Glutamatergic neuron (in vitro differentiated cells): ENCODE measurements around the gene VAPB. TPM values are rescaled to one million over a fixed set of nuclear protein-coding genes. Genes with fewer than 3 reads are reported as not detected.

Source experiments
- DNase-seq: peaks from one replicate; pipeline ENCODE4 v3.0.0; 2022
- H3K27ac Mint-ChIP-seq: one replicate; pipeline ENCODE4 v1.8.0; 2020; ENCODE audit warnings: mild to moderate bottlenecking, mixed read lengths, inconsistent platforms; ENCODE audit not compliant: unreplicated experiment
- H3K27me3 Mint-ChIP-seq: one replicate; pipeline ENCODE4 v1.8.0; 2020; ENCODE audit warnings: mild to moderate bottlenecking, moderate library complexity, mixed read lengths, inconsistent platforms; ENCODE audit not compliant: unreplicated experiment
- H3K36me3 Mint-ChIP-seq: one replicate; pipeline ENCODE4 v1.8.0; 2020; ENCODE audit warnings: mild to moderate bottlenecking, mixed read lengths, inconsistent platforms; ENCODE audit not compliant: unreplicated experiment
- H3K4me1 Mint-ChIP-seq: one replicate; pipeline ENCODE4 v1.8.0; 2020; ENCODE audit warnings: mild to moderate bottlenecking, low read depth, mixed read lengths, inconsistent platforms; ENCODE audit not compliant: unreplicated experiment
- H3K4me3 Mint-ChIP-seq: one replicate; pipeline ENCODE4 v1.8.0; 2020; ENCODE audit warnings: mild to moderate bottlenecking, mixed read lengths, inconsistent platforms; ENCODE audit not compliant: unreplicated experiment
- H3K9me3 Mint-ChIP-seq: one replicate; pipeline ENCODE4 v1.8.0; 2020; ENCODE audit warnings: mild to moderate bottlenecking, moderate library complexity, mixed read lengths, inconsistent platforms; ENCODE audit not compliant: unreplicated experiment
- CTCF ChIP-seq: fragments of 200-600 bp; sonication (generic); IDR thresholded peaks from one replicate; pipeline ENCODE4 v1.5.0; 2021; ENCODE audit not compliant: partially characterized antibody, unreplicated experiment
- total RNA-seq: library from RNA; stranded (reverse); fragmentation: NEBNext Ultra II Directional; extraction: Animal tissue kit (Norgen Biotek cat#: 25700); gene quantifications from one replicate; pipeline ENCODE4 v1.2.1, GENCODE V29; 2021; ENCODE audit not compliant: unreplicated experiment

The VAPB gene
- total RNA-seq, 1 donor from 2014 or later: 60.5 TPM

GRCh38 chr20:58446264-58446959 lies 57.4 kb downstream of the VAPB start:
- Mint-ChIP-seq H3K27ac (no peak overlapping the region), H3K4me1 (peaks cover 42% of the 10 kb centered on the region), H3K36me3 (no peaks in the 10 kb centered on the region), H3K27me3 (no peaks in the 10 kb centered on the region), H3K4me3 (no peak overlapping the region), H3K9me3 (peaks cover 2% of the 10 kb centered on the region)
- no peak for DNase-seq
- no peak for TF ChIP-seq CTCF

GRCh38 chr20:58446960-58447265 lies 57.9 kb downstream of the VAPB start:
- no peak for DNase-seq
- H3K27ac Mint-ChIP-seq: no peak overlapping the region
- peaks cover 2% of the 10 kb centered on the region for H3K9me3 Mint-ChIP-seq
- H3K4me3 Mint-ChIP-seq: no peak overlapping the region
- peaks cover 42% of the 10 kb centered on the region for H3K4me1 Mint-ChIP-seq
- TF ChIP-seq CTCF: no peak
- no peaks in the 10 kb centered on the region for H3K36me3 Mint-ChIP-seq
- H3K27me3 Mint-ChIP-seq: no peaks in the 10 kb centered on the region

- peak; percentile 71 for DNase-seq
- Mint-ChIP-seq H3K4me3 (peak overlapping the region; percentile 32), H3K9me3 (peaks cover 2% of the 10 kb centered on the region), H3K36me3 (no peaks in the 10 kb centered on the region), H3K27me3 (no peaks in the 10 kb centered on the region), H3K27ac (peak overlapping the region; percentile 49), H3K4me1 (peaks cover 48% of the 10 kb centered on the region)
- TF ChIP-seq CTCF: peak; percentile 60
These were observed 58.7 kb downstream of the VAPB start for GRCh38 chr20:58447511-58448391.

GRCh38 chr20:58448958-58449357 lies 59.9 kb downstream of the VAPB start:
- H3K27me3 Mint-ChIP-seq: no peaks in the 10 kb centered on the region
- TF ChIP-seq CTCF: no peak
- peak overlapping the region; percentile 37 for H3K4me3 Mint-ChIP-seq
- H3K9me3 Mint-ChIP-seq: peaks cover 2% of the 10 kb centered on the region
- H3K36me3 Mint-ChIP-seq: no peaks in the 10 kb centered on the region
- H3K27ac Mint-ChIP-seq: peak overlapping the region; percentile 75
- DNase-seq: no peak
- H3K4me1 Mint-ChIP-seq: peaks cover 53% of the 10 kb centered on the region
